PC-3 (cell line): ENCODE results near the gene ILF3.

Experiments used
- EZH2phosphoT487 ChIP-seq: fragments of 300-600 bp; sonication (generic); IDR thresholded peaks from 2 replicates; pipeline ENCODE4 v1.6.1; 2018; ENCODE audit warnings: mild to moderate bottlenecking, antibody characterized with exemption, low read length, borderline replicate concordance
- TF ChIP-seq, protein P1 (sequence below): fragments of 300-600 bp; sonication (generic); conservative IDR thresholded peaks from 2 replicates; pipeline ENCODE4 v1.5.1; 2017; ENCODE audit warnings: antibody characterized with exemption, low read depth, mild to moderate bottlenecking, low read length

DNA sequence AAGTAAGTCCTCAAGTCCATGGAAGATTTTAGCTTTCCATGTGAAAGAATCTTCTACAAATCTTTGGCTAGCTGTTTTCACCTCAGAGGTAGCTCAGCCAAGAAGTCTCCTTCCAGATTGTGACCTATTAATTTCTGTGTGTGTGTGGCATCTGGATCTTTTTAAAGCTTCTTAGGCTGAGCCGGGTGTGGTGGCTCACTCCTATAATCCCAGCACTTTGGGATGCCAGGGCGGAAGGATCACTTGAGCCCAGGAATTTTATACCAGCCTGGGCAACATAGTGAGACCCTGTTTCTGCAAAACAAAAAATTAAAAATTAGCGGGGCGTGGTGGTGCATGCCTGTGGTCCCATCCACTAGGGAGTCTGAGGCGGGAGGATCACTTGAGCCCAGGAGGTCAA, 42.2 kb upstream of the ILF3 start:
- no peak for TF ChIP-seq EZH2phosphoT487
- TF ChIP-seq, protein P1, sequence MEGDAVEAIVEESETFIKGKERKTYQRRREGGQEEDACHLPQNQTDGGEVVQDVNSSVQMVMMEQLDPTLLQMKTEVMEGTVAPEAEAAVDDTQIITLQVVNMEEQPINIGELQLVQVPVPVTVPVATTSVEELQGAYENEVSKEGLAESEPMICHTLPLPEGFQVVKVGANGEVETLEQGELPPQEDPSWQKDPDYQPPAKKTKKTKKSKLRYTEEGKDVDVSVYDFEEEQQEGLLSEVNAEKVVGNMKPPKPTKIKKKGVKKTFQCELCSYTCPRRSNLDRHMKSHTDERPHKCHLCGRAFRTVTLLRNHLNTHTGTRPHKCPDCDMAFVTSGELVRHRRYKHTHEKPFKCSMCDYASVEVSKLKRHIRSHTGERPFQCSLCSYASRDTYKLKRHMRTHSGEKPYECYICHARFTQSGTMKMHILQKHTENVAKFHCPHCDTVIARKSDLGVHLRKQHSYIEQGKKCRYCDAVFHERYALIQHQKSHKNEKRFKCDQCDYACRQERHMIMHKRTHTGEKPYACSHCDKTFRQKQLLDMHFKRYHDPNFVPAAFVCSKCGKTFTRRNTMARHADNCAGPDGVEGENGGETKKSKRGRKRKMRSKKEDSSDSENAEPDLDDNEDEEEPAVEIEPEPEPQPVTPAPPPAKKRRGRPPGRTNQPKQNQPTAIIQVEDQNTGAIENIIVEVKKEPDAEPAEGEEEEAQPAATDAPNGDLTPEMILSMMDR, result no peak
